Esophagus muscularis mucosa (tissue), 4 donors: ENCODE measurements around the gene FAM193B. TPM values are rescaled to one million over a fixed set of nuclear protein-coding genes. Genes with fewer than 3 reads are reported as not detected.

Experiments
- DNase-seq: peaks from one replicate; pipeline ENCODE4 v3.0.0-alpha.2; 2017; ENCODE audit errors: extremely low spot score
- H3K27ac ChIP-seq, 4 donors: fragments of 200-600 bp; sonication (generic); replicated peaks in 1 of 4; 1 replicate in 3 of 4; 2 replicates in 1 of 4; pipeline ENCODE4 v1.5.1; 2016 to 2019; ENCODE audit warnings: mild to moderate bottlenecking in 1 of 4
- H3K27me3 ChIP-seq, 4 donors: fragments of 200-600 bp; sonication (generic); one replicate each; pipeline versions ENCODE4 v1.5.1 to v1.6.0; 2016 to 2019
- H3K36me3 ChIP-seq, 4 donors: fragments of 200-600 bp; sonication (generic); one replicate each; pipeline ENCODE4 v1.5.1; 2016 to 2019
- H3K4me1 ChIP-seq, 4 donors: fragments of 200-600 bp; sonication (generic); one replicate each; pipeline ENCODE4 v1.5.1; 2016 to 2019
- H3K4me3 ChIP-seq, 4 donors: fragments of 200-600 bp; sonication (generic); 1 replicate in 2 of 4; 2 replicates in 2 of 4; pipeline ENCODE4 v1.5.1; 2016 to 2019; ENCODE audit warnings: mild to moderate bottlenecking in 4 of 4, moderate library complexity in 1 of 4
- H3K9me3 ChIP-seq, 4 donors: fragments of 200-600 bp; sonication (generic); 1 replicate in 3 of 4; 2 replicates in 1 of 4; pipeline ENCODE4 v1.5.1; 2016 to 2019
- CTCF ChIP-seq, 3 experiments: fragments of 200-600 bp in 2 of 3; fragments of 450-650 bp in 1 of 3; sonication (generic) in 2 of 3; IDR thresholded peaks; one replicate each; pipeline ENCODE4 v1.5.1; 2017 to 2019; ENCODE audit warnings: antibody characterized with exemption in 3 of 3, mild to moderate bottlenecking in 2 of 3, moderate library complexity in 1 of 3
- EP300 ChIP-seq: sonication (generic); formaldehyde crosslinking; IDR thresholded peaks from one replicate; pipeline ENCODE4 v1.6.1; 2017; ENCODE audit warnings: antibody characterized with exemption
- POLR2A ChIP-seq: fragments of 450-650 bp; IDR thresholded peaks from one replicate; pipeline ENCODE4 v1.6.1; 2017; ENCODE audit warnings: antibody characterized with exemption, moderate library complexity, mild to moderate bottlenecking, low read depth
- POLR2AphosphoS5 ChIP-seq, 2 donors: sonication (generic); formaldehyde crosslinking; IDR thresholded peaks; one replicate each; pipeline ENCODE4 v1.6.1; 2017; ENCODE audit warnings: antibody characterized with exemption in 2 of 2
- WGBS: methylation state at CpG from one replicate; pipeline ENCODE4 v1.1.5; 2018; 5-methylcytosine and 5-hydroxymethylcytosine counted together
- intact Hi-C: fragments of 100-400 bp; cut with DNase I; formaldehyde crosslinking; loops from one replicate; pipeline ENCODE4 v1.15.1; 2023
- total RNA-seq, 4 donors: library from RNA; depleted of rRNA; stranded (reverse); fragments of >200 nt; gene quantifications; one replicate each; pipeline versions ENCODE4 v1.1.0 to v1.2.1, GENCODE V29; 2016

The FAM193B gene
- total RNA-seq, 4 donors from 2014 or later: 24.4 to 65.6 (median 50.7) TPM

- peak within 1 kb of the TSS; percentile 81 to 92 (median 89) for H3K27ac ChIP-seq
- WGBS: under 1% methylated on average over 19 of the region's 86 CpGs
- peaks cover 13 to 31% (median 24%) of the 10 kb centered on the region in 4 donors for H3K4me1 ChIP-seq
- TF ChIP-seq POLR2AphosphoS5 (IDR thresholded peaks at IDR 0.05) (peak; percentile 62 to 83), EP300 (no peak), POLR2A (peak; percentile 35), CTCF (IDR thresholded peaks at IDR 0.05) (peak in 2 of 3 experiments; percentile 5 to 23)
- H3K36me3 ChIP-seq: peaks cover 16 to 29% (median 25%) of the 10 kb centered on the region in 4 donors
- no peak for DNase-seq
- no peaks in the 10 kb centered on the region for H3K27me3 ChIP-seq
- H3K9me3 ChIP-seq: no peaks in the 10 kb centered on the region
- peak within 1 kb of the TSS; percentile 89 to 97 (median 90) for H3K4me3 ChIP-seq
- intact Hi-C loops: loop anchor here (10.0 kb wide), 1 partner anchor 555 kb away; the partner anchor contains the start of gene NHP2
Observed at GRCh38 chr5:177599731-177600507, 45.6 kb upstream of the FAM193B start, which contains the start of gene B4GALT7. TSS of gene B4GALT7 (plus strand) at chr5:177600132. CDS start at chr5:177600211, 79 bp downstream.

GRCh38 chr5:177598477-177598876, 44.1 kb upstream of the FAM193B start:
- H3K27me3 ChIP-seq: no peaks in the 10 kb centered on the region
- H3K4me1 ChIP-seq: peaks cover 16 to 41% (median 32%) of the 10 kb centered on the region in 4 donors
- H3K9me3 ChIP-seq: no peaks in the 10 kb centered on the region
- no peak for DNase-seq
- no peak overlapping the region for H3K4me3 ChIP-seq
- 44% methylated on average over 5 of the region's 5 CpGs for WGBS
- TF ChIP-seq POLR2A: no peak
- intact Hi-C loops: no loop called here
- no peak overlapping the region for H3K27ac ChIP-seq
- peaks cover 30 to 36% (median 33%) of the 10 kb centered on the region in 4 donors for H3K36me3 ChIP-seq

GRCh38 chr5:177596775-177597238, 42.4 kb upstream of the FAM193B start:
- Histone ChIP-seq H3K36me3 (peaks cover 30 to 41% (median 36%) of the 10 kb centered on the region in 4 donors), H3K9me3 (no peaks in the 10 kb centered on the region), H3K4me3 (no peak overlapping the region), H3K4me1 (peaks cover 26 to 46% (median 40%) of the 10 kb centered on the region in 4 donors), H3K27ac (no peak overlapping the region), H3K27me3 (no peaks in the 10 kb centered on the region)
- intact Hi-C loops: no loop called here
- WGBS: 93% methylated on average over 2 of the region's 2 CpGs
- TF ChIP-seq POLR2A: no peak
- no peak for TF ChIP-seq POLR2AphosphoS5 (IDR thresholded peaks at IDR 0.05)
- no peak for TF ChIP-seq EP300
- no peak for TF ChIP-seq CTCF (IDR thresholded peaks at IDR 0.05)
- DNase-seq: no peak

GRCh38 chr5:177595991-177596774, 41.8 kb upstream of the FAM193B start:
- Histone ChIP-seq H3K4me3 (no peak overlapping the region), H3K9me3 (no peaks in the 10 kb centered on the region), H3K36me3 (peaks cover 30 to 41% (median 36%) of the 10 kb centered on the region in 4 donors), H3K27ac (no peak overlapping the region), H3K27me3 (no peaks in the 10 kb centered on the region), H3K4me1 (peaks cover 24 to 44% (median 38%) of the 10 kb centered on the region in 4 donors)
- no peak for DNase-seq
- intact Hi-C loops: no loop called here
- WGBS: 95% methylated on average over 2 of the region's 2 CpGs
- TF ChIP-seq POLR2AphosphoS5 (IDR thresholded peaks at IDR 0.05) (no peak), POLR2A (no peak), CTCF (IDR thresholded peaks at IDR 0.05) (no peak), EP300 (no peak)
